Type B pancreatic cell (in vitro differentiated cells): ENCODE data around the gene PSME2. TPM values are rescaled to one million over a fixed set of nuclear protein-coding genes. Genes with fewer than 3 reads are reported as not detected.
A peak's percentile ranks its signal among the peaks of the same experiment; 100 is the strongest.

Experiments used
- DNase-seq: peaks from one replicate; pipeline ENCODE4 v3.0.0; 2021; ENCODE audit warnings: mixed read lengths; ENCODE audit not compliant: unreplicated experiment; ENCODE audit errors: extremely low spot score
- H3K27ac Mint-ChIP-seq: 2 replicates; pipeline ENCODE4 v1.8.0; 2021; ENCODE audit warnings: mild to moderate bottlenecking, mixed read lengths
- H3K27me3 Mint-ChIP-seq: 2 replicates; pipeline ENCODE4 v1.8.0; 2021; ENCODE audit warnings: mixed read lengths
- H3K36me3 Mint-ChIP-seq: 2 replicates; pipeline ENCODE4 v1.8.0; 2021; ENCODE audit warnings: mixed read lengths
- H3K4me1 Mint-ChIP-seq: one replicate; pipeline ENCODE4 v1.8.0; 2021; ENCODE audit warnings: mixed read lengths; ENCODE audit not compliant: unreplicated experiment
- H3K4me3 Mint-ChIP-seq: 2 replicates; pipeline ENCODE4 v1.8.0; 2021; ENCODE audit warnings: mild to moderate bottlenecking, mixed read lengths
- H3K9me3 Mint-ChIP-seq: 2 replicates; pipeline ENCODE4 v1.8.0; 2021; ENCODE audit warnings: mixed read lengths
- CTCF ChIP-seq: fragments of 200-600 bp; sonication (generic); conservative IDR thresholded peaks from 2 replicates; pipeline ENCODE4 v1.5.0; 2021; ENCODE audit warnings: antibody characterized with exemption, mild to moderate bottlenecking
- total RNA-seq: library from RNA; stranded (reverse); gene quantifications from 2 replicates; pipeline ENCODE4 v1.2.1, GENCODE V29; 2021; ENCODE audit warnings: low replicate concordance

PSME2 gene
- total RNA-seq, 1 donor from 2014 or later = 155 TPM

GRCh38 chr14:24178399-24179178 is 32.2 kb upstream of the PSME2 start:
- H3K36me3 Mint-ChIP-seq = peaks cover 10% of the 10 kb centered on the region
- H3K4me3 Mint-ChIP-seq = no peak overlapping the region
- peaks cover 13% of the 10 kb centered on the region for H3K4me1 Mint-ChIP-seq
- peak overlapping the region; percentile 46 for H3K27ac Mint-ChIP-seq
- H3K9me3 Mint-ChIP-seq = no peaks in the 10 kb centered on the region
- no peaks in the 10 kb centered on the region for H3K27me3 Mint-ChIP-seq
- TF ChIP-seq CTCF = no peak
- no peak for DNase-seq

GRCh38 chr14:24177891-24178290 is 31.5 kb upstream of the PSME2 start:
- H3K4me3 Mint-ChIP-seq = no peak overlapping the region
- peaks cover 10% of the 10 kb centered on the region for H3K36me3 Mint-ChIP-seq
- peaks cover 20% of the 10 kb centered on the region for H3K4me1 Mint-ChIP-seq
- H3K27me3 Mint-ChIP-seq = no peaks in the 10 kb centered on the region
- no peak for TF ChIP-seq CTCF
- no peak for DNase-seq
- H3K27ac Mint-ChIP-seq = no peak overlapping the region
- H3K9me3 Mint-ChIP-seq = no peaks in the 10 kb centered on the region

- H3K27ac Mint-ChIP-seq = no peak overlapping the region
- no peaks in the 10 kb centered on the region for H3K9me3 Mint-ChIP-seq
- peaks cover 10% of the 10 kb centered on the region for H3K36me3 Mint-ChIP-seq
- H3K4me3 Mint-ChIP-seq = no peak overlapping the region
- H3K27me3 Mint-ChIP-seq = no peaks in the 10 kb centered on the region
- peaks cover 21% of the 10 kb centered on the region for H3K4me1 Mint-ChIP-seq
- DNase-seq = no peak
- no peak for TF ChIP-seq CTCF
Measured at GRCh38 chr14:24177041-24177825, 30.8 kb upstream of the PSME2 start.

GRCh38 chr14:24176599-24176998 is 30.2 kb upstream of the PSME2 start:
- Mint-ChIP-seq H3K4me3 (no peak overlapping the region), H3K27ac (no peak overlapping the region), H3K36me3 (peaks cover 11% of the 10 kb centered on the region), H3K4me1 (peaks cover 22% of the 10 kb centered on the region), H3K9me3 (no peaks in the 10 kb centered on the region), H3K27me3 (no peaks in the 10 kb centered on the region)
- no peak for DNase-seq
- no peak for TF ChIP-seq CTCF

GRCh38 chr14:24172871-24173281 is 26.5 kb upstream of the PSME2 start:
- Mint-ChIP-seq H3K4me1 (peaks cover 25% of the 10 kb centered on the region), H3K4me3 (peak overlapping the region; percentile 92), H3K27ac (peak overlapping the region; percentile 54), H3K9me3 (no peaks in the 10 kb centered on the region), H3K36me3 (peaks cover 16% of the 10 kb centered on the region), H3K27me3 (no peaks in the 10 kb centered on the region)
- TF ChIP-seq CTCF = no peak
- DNase-seq = no peak
